HG02885 (cell line): ENCODE data around the gene TRIM7.
A peak's percentile ranks its signal among the peaks of the same experiment; 100 is the strongest.

Experiments
- ATAC-seq: cut with Tn5 transposase; IDR thresholded peaks from one replicate; pipeline ENCODE4 v1.9.1; 2021; ENCODE audit warnings: mild to moderate bottlenecking; ENCODE audit not compliant: unreplicated experiment, poor library complexity

Gene TRIM7

DNA sequence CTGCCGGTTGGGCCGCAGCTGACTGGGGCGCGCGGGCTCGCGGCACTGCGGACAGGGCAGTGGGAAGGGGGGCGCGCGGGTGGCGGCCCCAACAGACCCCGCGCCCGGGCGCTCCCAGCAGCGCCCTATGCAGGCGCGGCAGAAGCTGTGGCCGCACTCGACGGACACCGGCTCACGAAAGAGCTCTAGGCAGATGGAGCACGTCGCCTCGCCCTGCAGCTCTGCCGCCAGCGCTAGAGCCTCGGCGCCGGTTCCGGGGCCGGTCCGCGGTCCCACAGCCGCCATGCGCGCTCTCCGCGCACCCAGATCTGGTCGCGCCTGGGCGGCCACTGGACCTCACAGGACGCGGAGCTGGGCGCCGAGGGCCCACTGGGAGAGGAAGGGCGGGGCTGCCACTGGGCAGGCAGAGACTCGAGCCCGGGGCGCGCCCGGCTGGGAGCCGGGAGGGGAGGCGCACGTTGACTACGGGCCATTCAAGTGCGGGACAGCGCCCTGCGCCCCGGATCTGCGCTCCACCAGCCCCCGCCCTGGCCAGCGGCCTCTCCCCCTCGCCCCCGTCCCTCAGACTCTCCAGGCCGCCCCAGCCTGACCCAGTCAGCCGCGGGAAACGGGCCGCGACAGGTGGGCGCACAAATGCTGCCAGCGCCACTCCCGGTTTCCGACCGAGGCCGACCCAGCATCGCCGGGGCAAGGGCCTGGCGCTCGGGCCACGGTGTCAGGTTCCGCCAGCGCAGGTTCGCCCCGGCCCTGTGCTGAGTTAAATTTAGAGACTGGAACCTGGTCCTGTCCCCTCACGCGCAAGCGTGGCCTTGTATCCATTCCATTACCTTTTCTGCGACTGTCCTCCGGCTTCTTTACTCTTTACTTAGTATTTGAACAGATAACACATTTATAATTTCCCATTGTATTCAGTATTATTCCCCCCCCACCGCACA is at the start of gene TRIM7:
Gene TRIM7 (minus strand): TSS at position 371 of the 935 bp plus-strand sequence. CDS start 86 bp downstream, at position 285.
- no peak for ATAC-seq

DNA sequence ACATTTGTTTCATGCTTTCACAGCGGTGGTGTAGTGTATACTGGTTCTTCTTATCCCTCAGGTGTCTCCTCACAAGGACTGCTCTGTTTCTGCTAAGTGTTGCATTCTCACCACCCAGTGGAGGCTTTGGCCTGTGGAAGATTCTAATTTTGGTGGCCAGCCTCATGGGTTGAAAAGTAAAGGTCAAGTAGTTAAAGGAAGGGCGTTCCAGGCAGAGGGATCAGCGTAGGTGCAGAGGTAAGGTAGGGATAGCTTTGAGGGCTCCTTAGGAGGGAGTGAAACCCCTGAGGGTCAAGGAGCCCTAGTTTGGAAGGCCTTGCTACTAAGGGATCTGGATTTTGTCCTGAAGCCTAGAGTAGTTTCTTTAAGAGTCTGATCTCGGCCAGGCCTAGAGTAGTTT is 43.3 kb upstream of the TRIM7 start:
- no peak for ATAC-seq

DNA sequence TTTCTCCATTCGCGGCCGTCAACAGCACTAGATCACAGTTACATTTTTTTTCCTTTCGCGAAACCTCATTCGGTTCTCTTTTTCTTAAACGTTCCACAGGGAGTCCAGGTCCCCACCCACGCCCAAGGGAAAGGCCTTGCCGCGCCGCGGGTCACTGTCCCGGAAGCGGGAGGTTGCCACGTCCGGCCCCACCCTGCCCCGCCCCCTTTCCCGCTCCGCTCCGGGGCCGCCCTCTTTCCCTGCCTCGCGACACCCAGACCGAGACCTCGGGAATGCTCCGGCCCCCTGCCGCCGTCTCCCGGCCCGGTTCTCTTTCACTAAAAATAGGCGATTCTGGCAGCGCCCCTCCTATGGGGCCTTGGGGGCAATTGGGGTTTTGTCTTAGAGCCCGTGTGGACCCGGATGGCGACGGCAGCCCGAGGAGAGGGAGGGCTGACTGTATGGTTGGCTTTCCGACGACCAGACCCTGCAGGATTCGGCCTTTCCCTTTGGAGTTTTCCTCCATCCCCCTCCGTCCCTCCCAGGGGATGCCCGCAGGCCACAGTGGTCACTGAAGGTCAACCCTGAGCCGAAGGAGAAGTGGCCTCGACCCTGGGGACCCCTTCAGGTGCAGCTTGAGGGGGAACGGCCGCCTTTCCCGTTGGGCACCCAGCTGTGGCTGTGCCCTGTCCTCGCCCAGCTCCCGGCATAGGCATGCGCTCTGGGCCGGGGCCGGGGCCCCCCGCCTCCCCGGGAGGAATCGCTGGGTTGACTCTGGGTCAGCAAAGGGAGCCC is 41.5 kb upstream of the TRIM7 start:
- peak; percentile 50 for ATAC-seq

- peak; percentile 7 for ATAC-seq
Observed at GRCh38 chr5:181245427-181246275, 40.7 kb upstream of the TRIM7 start.

DNA sequence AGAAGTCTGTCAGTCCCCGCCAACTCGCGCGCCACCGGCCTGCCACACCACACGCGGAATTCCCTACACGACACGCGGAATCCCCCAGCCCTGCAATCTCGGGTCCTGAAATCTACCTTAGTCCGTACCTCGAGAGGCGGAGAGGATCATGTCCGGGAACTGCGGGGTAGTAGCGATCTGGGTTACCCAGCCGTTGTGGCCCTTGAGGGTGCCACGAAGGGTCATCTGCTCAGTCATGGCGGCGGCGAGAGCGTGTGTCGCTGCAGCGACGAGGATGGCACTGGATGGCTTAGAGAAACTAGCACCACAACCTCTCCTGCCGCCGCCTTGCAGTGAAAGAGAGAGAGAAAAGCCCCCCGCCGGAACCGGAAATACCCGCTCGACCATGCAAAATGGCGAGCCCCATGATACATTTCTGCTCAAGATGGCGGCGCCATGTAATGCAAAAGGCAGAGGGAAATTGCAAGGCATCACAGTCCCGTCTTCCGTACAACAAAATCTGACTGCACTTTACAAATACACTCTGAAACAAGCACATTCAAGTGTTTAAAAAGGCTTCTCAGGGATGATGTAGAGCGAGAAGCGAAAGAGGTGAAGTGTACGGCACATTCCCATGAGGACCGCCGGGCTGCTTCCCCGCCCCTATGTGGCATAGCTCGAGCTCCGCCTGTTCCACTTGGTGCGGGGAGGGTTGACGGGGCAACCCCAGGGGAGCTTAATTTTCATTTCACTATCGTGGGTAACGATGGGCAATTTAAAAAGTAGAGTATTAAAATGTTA is 38.8 kb upstream of the TRIM7 start, which contains the start of gene RACK1:
Gene RACK1 (minus strand): TSS at position 343 of the 780 bp plus-strand sequence. CDS start 106 bp downstream, at position 237.
- ATAC-seq, result peak; percentile 59

- ATAC-seq, result no peak
Observed at GRCh38 chr5:181243018-181243563, 38.1 kb upstream of the TRIM7 start.

- no peak for ATAC-seq
Observed at GRCh38 chr5:181242031-181242451, 37.0 kb upstream of the TRIM7 start.

DNA sequence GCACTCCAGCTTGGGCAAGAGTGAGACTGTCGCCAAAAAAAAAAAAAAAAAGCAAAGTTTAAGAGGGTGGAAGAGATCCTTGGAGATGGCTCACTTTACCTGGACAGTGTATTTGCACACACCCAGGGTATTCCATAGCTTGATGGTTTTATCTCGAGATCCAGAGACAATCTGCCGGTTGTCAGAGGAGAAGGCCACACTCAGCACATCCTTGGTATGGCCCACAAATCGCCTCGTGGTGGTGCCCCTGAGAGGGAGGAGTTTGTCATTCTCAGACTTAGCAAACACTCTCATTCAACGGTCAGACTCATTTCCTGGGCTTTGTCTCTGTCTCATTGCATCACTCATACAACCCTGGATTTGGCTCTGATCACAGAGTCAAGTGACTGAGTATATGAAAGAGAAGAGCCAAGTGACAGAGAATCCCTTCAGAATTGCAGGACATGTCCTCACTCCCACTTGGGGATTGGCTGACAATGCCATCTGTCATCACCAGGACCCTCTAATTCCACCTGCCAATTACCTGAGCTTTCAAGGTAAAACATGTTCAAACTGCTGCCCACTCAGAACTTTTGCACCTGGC is 36.5 kb upstream of the TRIM7 start:
- no peak for ATAC-seq

GRCh38 chr5:181239062-181239663 is 34.2 kb upstream of the TRIM7 start:
- no peak for ATAC-seq

DNA sequence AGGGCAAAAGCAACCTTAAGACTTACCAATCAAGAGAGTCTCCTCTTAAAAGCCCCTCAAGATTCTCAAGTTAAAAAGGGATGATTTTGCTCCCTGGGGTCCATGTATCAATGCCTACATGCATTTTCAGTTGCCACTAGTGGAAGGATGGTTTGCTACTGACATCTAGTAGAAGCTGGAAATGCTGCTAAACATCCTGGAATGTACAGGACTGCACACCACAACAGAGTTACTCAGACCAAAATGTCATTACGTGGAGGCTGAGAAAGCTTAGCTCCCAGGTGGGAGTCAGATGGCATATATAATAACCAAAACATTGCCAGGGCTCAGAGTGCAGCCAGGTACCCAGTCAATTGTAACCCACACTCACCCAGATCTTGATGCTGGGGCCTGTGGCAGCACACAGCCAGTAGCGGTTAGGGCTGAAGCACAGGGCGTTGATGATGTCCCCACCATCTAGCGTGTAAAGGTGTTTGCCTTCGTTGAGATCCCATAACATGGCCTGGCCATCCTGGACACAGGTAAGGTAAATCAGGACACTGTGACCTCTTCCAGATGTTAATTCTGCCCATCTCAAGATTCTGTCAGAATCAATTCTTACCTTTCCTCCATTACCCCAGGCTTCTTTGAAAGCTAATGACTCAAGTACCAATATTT is 32.9 kb upstream of the TRIM7 start:
- ATAC-seq, result no peak

- no peak for ATAC-seq
Observed at GRCh38 chr5:181236954-181237641, 32.1 kb upstream of the TRIM7 start.

- ATAC-seq, result no peak
Observed at GRCh38 chr5:181236471-181236870, 31.5 kb upstream of the TRIM7 start.

DNA sequence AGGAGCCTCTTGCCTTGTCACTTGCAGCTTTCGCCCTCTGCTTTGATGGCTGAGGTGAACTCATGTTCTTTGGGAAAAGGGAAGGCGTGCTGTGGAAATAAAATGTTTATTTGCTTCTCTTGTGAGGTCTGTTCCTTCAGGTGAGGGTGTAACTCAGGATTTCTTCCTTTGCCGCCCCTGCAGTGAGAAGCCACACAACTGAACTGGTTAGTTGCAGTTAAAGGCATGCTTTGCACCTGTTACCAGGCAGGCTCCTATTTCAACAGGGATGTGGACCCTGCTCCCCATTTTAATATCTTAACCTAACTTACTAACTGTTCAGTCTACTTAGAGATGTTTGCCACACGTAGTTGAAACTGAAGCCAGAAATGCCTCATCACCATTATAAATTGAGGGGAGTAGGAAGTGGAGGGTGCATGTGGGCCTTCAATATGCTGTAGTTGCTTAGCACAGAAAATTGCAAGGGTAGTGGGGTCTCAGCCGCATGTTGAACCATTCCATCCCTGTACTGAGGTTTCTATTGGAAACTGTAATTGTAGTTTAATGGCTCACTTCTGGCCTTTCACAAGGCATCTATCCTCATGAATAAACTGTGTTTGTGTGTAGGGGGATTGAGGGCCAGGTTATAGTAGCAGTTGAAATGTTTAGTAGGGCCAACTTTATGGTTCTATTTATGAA is 30.8 kb upstream of the TRIM7 start:
- no peak for ATAC-seq

DNA sequence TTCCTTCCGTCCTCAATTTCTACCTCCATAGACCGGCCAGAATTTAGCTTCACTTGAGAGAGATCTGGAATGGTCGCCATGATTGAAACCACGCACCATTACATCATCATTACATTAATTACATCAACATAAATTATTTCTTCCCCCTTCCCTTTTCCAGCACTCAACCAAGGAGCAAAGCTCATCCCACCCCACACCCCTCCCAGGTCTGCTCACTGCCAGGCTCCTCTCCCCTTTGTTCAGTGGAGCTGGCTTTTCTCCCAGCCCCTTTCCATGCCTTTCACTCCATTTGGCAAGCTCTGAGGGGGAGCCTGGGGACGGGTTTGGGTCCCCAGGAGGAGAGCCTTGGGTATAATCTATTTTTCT is 30.3 kb upstream of the TRIM7 start:
- ATAC-seq, result no peak

DNA sequence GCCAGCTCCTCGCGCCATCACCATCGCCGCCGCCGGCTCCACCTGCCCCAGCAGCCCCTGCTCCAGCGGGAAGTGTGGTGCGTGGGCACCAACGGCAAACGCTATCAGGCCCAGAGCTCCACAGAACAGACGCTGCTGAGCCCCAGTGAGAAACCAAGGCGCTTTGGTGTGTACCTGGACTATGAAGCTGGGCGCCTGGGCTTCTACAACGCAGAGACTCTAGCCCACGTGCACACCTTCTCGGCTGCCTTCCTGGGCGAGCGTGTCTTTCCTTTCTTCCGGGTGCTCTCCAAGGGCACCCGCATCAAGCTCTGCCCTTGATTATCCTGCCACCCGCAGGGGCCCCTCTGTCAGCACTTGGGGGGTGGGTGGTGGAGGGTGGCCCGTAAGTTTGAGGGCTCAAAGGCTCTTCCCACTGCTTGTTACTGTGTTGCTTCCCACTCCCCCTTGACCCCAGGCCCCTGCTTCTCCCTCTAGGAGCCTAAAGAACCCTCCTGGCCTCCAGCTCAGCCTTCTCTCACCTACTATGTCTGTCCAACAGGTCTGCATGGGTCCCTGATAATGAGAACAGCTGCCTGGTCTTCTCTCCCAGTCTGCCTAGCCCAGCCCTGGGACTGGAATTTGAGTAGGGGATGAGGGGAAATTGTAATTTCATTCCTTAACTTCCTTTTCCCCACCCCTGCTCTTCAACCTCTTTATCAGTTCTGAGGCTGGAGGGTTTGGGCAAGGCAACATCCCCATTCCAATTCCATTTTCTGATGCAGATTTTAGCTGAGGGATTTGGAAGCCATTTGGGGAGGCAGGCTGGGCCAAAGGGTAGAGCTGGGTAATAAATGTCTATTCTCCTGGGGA is 29.7 kb upstream of the TRIM7 start:
- no peak for ATAC-seq
